ENCODE measurements around the gene TRIM3. TPM values are rescaled to one million over a fixed set of nuclear protein-coding genes. Genes with fewer than 3 reads are reported as not detected.

TRIM3 gene
- total and polyA plus RNA-seq, 2 donors (not counting 1 experiment from before 2014, with no cell fraction given) = 11.4 to 20.1 TPM

- ATAC-seq (ENCODE audit: low read depth) (peak; percentile 33), DNase-seq (peak; percentile 53)
- Histone ChIP-seq H3K4me1 (ENCODE audit: control insufficient read depth in 2 of 2, insufficient read depth in 2 of 2, low read length in 2 of 2) (no peaks in the 10 kb centered on the region), H3K36me3 (replicated peaks in 1 of 2; ENCODE audit: control extremely low read depth in 1 of 2, control insufficient read depth in 1 of 2, extremely low read depth in 1 of 2, insufficient read depth in 2 of 2, low read length in 1 of 2) (peaks cover 1 to 26% of the 10 kb centered on the region in 2 experiments), H3K27me3 (replicated peaks in 1 of 4; ENCODE audit: control extremely low read depth in 1 of 4, control insufficient read depth in 3 of 4, insufficient read depth in 4 of 4, low read length in 3 of 4) (no peaks in the 10 kb centered on the region), H3K4me2 (replicated peaks; ENCODE audit: low read depth, low read length, poor library complexity, severe bottlenecking) (no peak overlapping the region), H3K27ac (ENCODE audit: low read length in 2 of 2) (no peak overlapping the region), H2AFZ (ENCODE audit: insufficient read depth, low read depth, low read length, poor library complexity, severe bottlenecking) (no peak overlapping the region), H3K79me2 (ENCODE audit: control insufficient read depth, insufficient read depth, low read length) (no peaks in the 10 kb centered on the region), H4K20me1 (ENCODE audit: control insufficient read depth, insufficient read depth, low read length, poor library complexity, severe bottlenecking) (no peaks in the 10 kb centered on the region), H3K4me3 (ENCODE audit: control extremely low read depth in 1 of 5, extremely low read depth in 1 of 5, insufficient read depth in 1 of 5, low read depth in 2 of 5, low read length in 4 of 5) (no peak overlapping the region), H3K9ac (ENCODE audit: low read length) (no peak overlapping the region), H3K9me3 (ENCODE audit: control extremely low read depth in 1 of 3, control insufficient read depth in 2 of 3, insufficient read depth in 1 of 3, low read length in 2 of 3) (no peaks in the 10 kb centered on the region)
- Mint-ChIP-seq H3K4me3 (no peak overlapping the region), H3K27ac (no peak overlapping the region), H3K4me1 (no peaks in the 10 kb centered on the region), H3K9me3 (ENCODE audit: insufficient read depth) (no peaks in the 10 kb centered on the region), H3K27me3 (no peaks in the 10 kb centered on the region)
- WGBS (ENCODE audit: insufficient coverage) = 100% methylated on average over 1 of the region's 2 CpGs
- ChIA-PET POLR2A (no interaction called here), CTCF (interaction anchor here (0.7 to 7.0 kb wide), 19 partner anchors 11 to 177 kb away, joined by 3 to 184 read pairs (median 4); partner anchors contain the start of genes ARFIP2, MRPL17, SMPD1 and TIMM10B)
- TF ChIP-seq EZH2 (IDR thresholded peaks at IDR 0.05; ENCODE audit: borderline replicate concordance, insufficient read depth, low read depth, low read length, poor library complexity, severe bottlenecking) = no peak
- peak; percentile 76 for TF ChIP-seq CTCF (IDR thresholded peaks at IDR 0.05)
- intact Hi-C loops (cut with micrococcal nuclease) = loop anchor here (1.0 to 2.0 kb wide), 2 partner anchors 63 to 126 kb away; no protein-coding TSS in a partner anchor
These were observed 32.0 kb upstream of the TRIM3 start for GRCh38 chr11:6505577-6506240.

- H2AFZ ChIP-seq (ENCODE audit: insufficient read depth, low read depth, low read length, poor library complexity, severe bottlenecking) = no peak overlapping the region
- peaks cover 1 to 31% of the 10 kb centered on the region in 2 experiments for H3K36me3 ChIP-seq (replicated peaks in 1 of 2; ENCODE audit: control extremely low read depth in 1 of 2, control insufficient read depth in 1 of 2, extremely low read depth in 1 of 2, insufficient read depth in 2 of 2, low read length in 1 of 2)
- no peak overlapping the region for H3K4me2 ChIP-seq (replicated peaks; ENCODE audit: low read depth, low read length, poor library complexity, severe bottlenecking)
- no peak overlapping the region for H3K4me3 ChIP-seq (ENCODE audit: control extremely low read depth in 1 of 5, extremely low read depth in 1 of 5, insufficient read depth in 1 of 5, low read depth in 2 of 5, low read length in 4 of 5)
- no peak for ATAC-seq (ENCODE audit: low read depth)
- Mint-ChIP-seq H3K4me3 (no peak overlapping the region), H3K4me1 (no peaks in the 10 kb centered on the region), H3K27ac (no peak overlapping the region), H3K27me3 (no peaks in the 10 kb centered on the region), H3K9me3 (ENCODE audit: insufficient read depth) (no peaks in the 10 kb centered on the region)
- no peaks in the 10 kb centered on the region for H3K4me1 ChIP-seq (ENCODE audit: control insufficient read depth in 2 of 2, insufficient read depth in 2 of 2, low read length in 2 of 2)
- H3K27ac ChIP-seq (ENCODE audit: low read length in 2 of 2) = no peak overlapping the region
- H3K9ac ChIP-seq (ENCODE audit: low read length) = no peak overlapping the region
- POLR2A ChIA-PET = interaction anchor here (0.7 kb wide), 1 partner anchor 21 kb away, joined by 3 read pairs; no protein-coding TSS in a partner anchor
- H3K9me3 ChIP-seq (ENCODE audit: control extremely low read depth in 1 of 3, control insufficient read depth in 2 of 3, insufficient read depth in 1 of 3, low read length in 2 of 3) = no peaks in the 10 kb centered on the region
- peaks cover 9% of the 10 kb centered on the region for H3K79me2 ChIP-seq (ENCODE audit: control insufficient read depth, insufficient read depth, low read length)
- H3K27me3 ChIP-seq (replicated peaks in 1 of 4; ENCODE audit: control extremely low read depth in 1 of 4, control insufficient read depth in 3 of 4, insufficient read depth in 4 of 4, low read length in 3 of 4) = no peaks in the 10 kb centered on the region
- no peak for DNase-seq
- no peak for TF ChIP-seq CTCF (IDR thresholded peaks at IDR 0.05)
- CTCF ChIA-PET = interaction anchor here (1.0 to 7.0 kb wide), 12 partner anchors 9 to 199 kb away, joined by 3 to 184 read pairs (median 6); partner anchors contain the start of genes HPX, MRPL17 and TRIM3
- intact Hi-C loops (cut with micrococcal nuclease) = loop anchor here (2.0 kb wide), 1 partner anchor 61 kb away; no protein-coding TSS in a partner anchor
- no peaks in the 10 kb centered on the region for H4K20me1 ChIP-seq (ENCODE audit: control insufficient read depth, insufficient read depth, low read length, poor library complexity, severe bottlenecking)
- WGBS (ENCODE audit: insufficient coverage) = 100% methylated on average over 1 of the region's 3 CpGs
These were observed 30.4 kb upstream of the TRIM3 start for GRCh38 chr11:6504166-6504565.
